H1 (cell line): ENCODE measurements around the gene PRKN. TPM values are rescaled to one million over a fixed set of nuclear protein-coding genes. Genes with fewer than 3 reads are reported as not detected.

ENCODE experiments used
- CBX8 ChIP-seq: fragments of 300-800, 300-1000 bp; sonication (generic); IDR thresholded peaks from 2 replicates; pipeline ENCODE4 v1.7.1; 2016; ENCODE audit warnings: low read depth, low read length, borderline replicate concordance
- KDM4A ChIP-seq: IDR thresholded peaks from one replicate; pipeline ENCODE4 v1.7.1; 2012; ENCODE audit warnings: low read depth, mild to moderate bottlenecking, moderate library complexity, low read length, inconsistent platforms; ENCODE audit not compliant: severe bottlenecking
- POU5F1 ChIP-seq: IDR thresholded peaks from 2 replicates; pipeline ENCODE4 v1.6.1; 2011; ENCODE audit warnings: low read depth, mild to moderate bottlenecking, low read length, moderate library complexity
- SP1 ChIP-seq: IDR thresholded peaks from 2 replicates; pipeline ENCODE4 v1.6.1; 2011; ENCODE audit warnings: low read depth, low read length
- polyA plus RNA-seq, 7 experiments: library from polyadenylated mRNA; depleted of rRNA in 3 of 7; stranded (reverse) in 5 of 7; unstranded in 2 of 7; fragments of >200 nt in 5 of 7; fragments of 200-250 nt in 2 of 7; gene quantifications; 1 replicate in 5 of 7; 2 replicates in 1 of 7; 4 replicates in 1 of 7; pipeline versions ENCODE4 v1.2.1 to v1.2.3, GENCODE V29; 2011 to 2013; ENCODE audit warnings: missing spikeins in 2 of 7, mixed read lengths in 2 of 7
- total RNA-seq: library from RNA; stranded (reverse); fragmentation: NEBNext Ultra II Directional; extraction: Animal tissue kit (Norgen Biotek cat#: 25700); gene quantifications from 2 replicates; pipeline ENCODE4 v1.2.1, GENCODE V29; 2021

Gene PRKN
- total and polyA plus RNA-seq, 2 of the 8 experiments (the other 6 are each of a cell fraction or from before 2014, with no cell fraction given) = 0.13 to 0.29 TPM

DNA sequence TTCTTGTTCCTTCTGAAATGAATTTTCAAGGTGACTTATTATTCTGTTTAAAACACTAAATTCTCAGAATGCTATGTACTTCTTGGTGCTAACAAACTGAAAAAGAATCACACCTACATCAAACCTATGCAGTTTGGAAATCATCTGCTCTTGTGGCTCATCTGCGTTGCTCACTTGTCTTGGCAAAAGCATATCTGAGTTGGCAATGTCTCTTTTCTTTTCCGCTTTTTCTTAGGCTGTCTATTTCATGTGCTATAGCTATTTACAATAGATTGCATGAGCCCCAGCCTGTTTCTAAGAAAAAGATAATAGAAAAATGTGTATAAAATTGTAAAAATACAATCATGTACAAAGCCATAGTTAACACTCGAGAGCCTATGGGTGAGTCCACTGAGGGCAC, 1104.8 kb downstream of the PRKN start (continued):
- TF ChIP-seq POU5F1 (no peak), KDM4A (no peak), CBX8 (no peak), SP1 (no peak)
